MG63 (cell line): Measurements from ENCODE around the gene OLFML2A. TPM values are rescaled to one million over a fixed set of nuclear protein-coding genes. Genes with fewer than 3 reads are reported as not detected.
"Not testable (repeated sequence)": the region's sequence is repeated elsewhere in the genome, so short reads cannot be mapped to it uniquely, and the experiment has no call there.

Source experiments
- DNase-seq: peaks from one replicate; pipeline ENCODE4 v3.0.0-alpha.2; 2020
- H3K27me3 ChIP-seq: fragments of 250-450 bp; sonication (Bioruptor Pico); 2 replicates; pipeline ENCODE4 v1.5.1; 2020; ENCODE audit warnings: mild to moderate bottlenecking, moderate library complexity
- H3K36me3 ChIP-seq: fragments of 250-450 bp; sonication (Bioruptor Pico); 2 replicates; pipeline ENCODE4 v1.5.1; 2020; ENCODE audit warnings: mild to moderate bottlenecking, moderate library complexity
- H3K4me3 ChIP-seq: fragments of 250-450 bp; sonication (Bioruptor Pico); 2 replicates; pipeline ENCODE4 v1.5.1; 2020; ENCODE audit warnings: mild to moderate bottlenecking, moderate library complexity
- H3K9me3 ChIP-seq: fragments of 250-450 bp; sonication (Bioruptor Pico); 2 replicates; pipeline ENCODE4 v1.5.1; 2020; ENCODE audit warnings: mild to moderate bottlenecking, moderate library complexity
- total RNA-seq: library from RNA; depleted of rRNA; stranded (reverse); fragments of >200 nt; shearing (Covaris generic); gene quantifications from 2 replicates; pipeline ENCODE4 v1.2.3, GENCODE V29; 2014; ENCODE audit warnings: low replicate concordance

Gene OLFML2A
- total RNA-seq, 1 experiment from 2014 or later: 1.5 TPM

DNA sequence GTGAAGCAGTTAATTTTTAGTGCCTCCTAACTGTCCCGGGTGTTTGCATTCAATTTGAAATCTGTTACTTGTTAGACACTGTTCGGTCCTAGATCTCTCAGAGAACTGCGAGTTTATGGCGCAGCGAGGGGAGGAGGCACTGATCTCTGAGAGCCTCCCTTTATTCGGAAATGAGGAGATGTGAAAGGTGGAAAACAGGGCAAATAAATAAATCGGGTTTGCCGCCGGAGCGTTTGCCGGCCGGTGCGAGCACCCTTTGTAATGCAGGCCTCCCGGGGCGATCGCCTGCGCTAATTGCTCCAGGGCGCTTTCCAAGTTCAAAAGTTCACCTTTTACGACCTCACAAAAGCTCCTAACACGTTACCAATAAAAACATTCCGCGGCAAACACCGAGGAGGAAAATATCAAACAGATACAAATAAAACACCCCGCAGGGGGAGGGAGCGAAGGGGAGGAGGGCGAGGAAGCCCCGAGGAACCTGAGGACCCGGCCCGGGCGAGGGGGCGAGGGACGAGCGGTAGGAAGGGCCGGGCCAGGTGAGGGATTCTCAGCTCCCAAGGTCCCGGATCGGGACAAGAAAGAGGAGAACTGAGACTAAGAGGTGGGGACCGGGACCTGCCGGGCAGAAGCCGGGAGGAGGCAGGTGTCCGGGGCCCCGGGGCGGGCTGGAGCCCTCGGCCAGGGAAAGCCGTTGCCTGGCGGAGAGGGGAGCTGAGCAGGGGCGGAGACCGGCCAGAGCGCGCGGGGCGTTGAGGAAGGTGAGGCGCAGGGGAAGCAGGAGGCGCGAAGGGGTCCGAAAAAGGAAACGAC lies 7.2 kb upstream of the OLFML2A start:
- peak; percentile 26 for DNase-seq
- H3K4me3 ChIP-seq: peak overlapping the region; percentile 60
- peaks cover 12% of the 10 kb centered on the region for H3K27me3 ChIP-seq

DNA sequence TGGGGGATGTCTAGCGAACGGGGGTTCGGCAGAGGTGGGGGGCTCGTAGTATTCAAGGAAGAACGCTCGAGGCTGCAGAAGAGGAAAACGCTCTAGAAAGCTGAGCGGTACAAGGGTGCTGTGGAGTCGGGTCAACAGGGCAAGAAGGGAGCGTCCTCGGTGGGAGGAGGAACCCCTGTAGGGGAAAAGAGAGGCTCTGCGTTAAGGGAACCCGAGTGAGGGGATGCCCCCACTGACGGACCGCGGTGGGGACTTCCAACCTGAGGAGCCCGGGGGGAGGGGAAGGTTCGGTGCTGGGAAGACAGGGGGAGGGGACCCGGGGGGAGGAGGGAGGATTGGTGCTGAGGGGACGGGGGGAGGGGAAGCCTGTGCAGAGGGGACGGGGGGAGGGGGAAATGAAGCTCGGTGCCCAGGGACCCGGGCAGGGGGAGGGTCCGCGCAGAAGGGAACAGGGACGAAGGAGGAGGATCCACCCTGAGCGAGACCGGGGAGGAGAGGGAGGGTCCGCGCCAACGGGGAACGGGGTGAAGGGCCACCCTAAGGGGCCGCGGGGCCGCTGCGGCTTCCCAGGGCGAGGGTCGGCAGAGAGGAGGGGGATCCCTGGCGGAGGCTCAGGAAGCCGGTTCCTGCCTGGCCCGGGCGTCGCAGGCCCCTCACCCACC lies 6.4 kb upstream of the OLFML2A start:
- no peaks in the 10 kb centered on the region for H3K9me3 ChIP-seq
- peak overlapping the region; percentile 60 for H3K4me3 ChIP-seq
- H3K27me3 ChIP-seq: peaks cover 12% of the 10 kb centered on the region
- DNase-seq: no peak
- H3K36me3 ChIP-seq: no peaks in the 10 kb centered on the region

More for the DNA sequence above, 7.2 kb upstream of the OLFML2A start:
- no peaks in the 10 kb centered on the region for H3K36me3 ChIP-seq
- no peaks in the 10 kb centered on the region for H3K9me3 ChIP-seq

DNA sequence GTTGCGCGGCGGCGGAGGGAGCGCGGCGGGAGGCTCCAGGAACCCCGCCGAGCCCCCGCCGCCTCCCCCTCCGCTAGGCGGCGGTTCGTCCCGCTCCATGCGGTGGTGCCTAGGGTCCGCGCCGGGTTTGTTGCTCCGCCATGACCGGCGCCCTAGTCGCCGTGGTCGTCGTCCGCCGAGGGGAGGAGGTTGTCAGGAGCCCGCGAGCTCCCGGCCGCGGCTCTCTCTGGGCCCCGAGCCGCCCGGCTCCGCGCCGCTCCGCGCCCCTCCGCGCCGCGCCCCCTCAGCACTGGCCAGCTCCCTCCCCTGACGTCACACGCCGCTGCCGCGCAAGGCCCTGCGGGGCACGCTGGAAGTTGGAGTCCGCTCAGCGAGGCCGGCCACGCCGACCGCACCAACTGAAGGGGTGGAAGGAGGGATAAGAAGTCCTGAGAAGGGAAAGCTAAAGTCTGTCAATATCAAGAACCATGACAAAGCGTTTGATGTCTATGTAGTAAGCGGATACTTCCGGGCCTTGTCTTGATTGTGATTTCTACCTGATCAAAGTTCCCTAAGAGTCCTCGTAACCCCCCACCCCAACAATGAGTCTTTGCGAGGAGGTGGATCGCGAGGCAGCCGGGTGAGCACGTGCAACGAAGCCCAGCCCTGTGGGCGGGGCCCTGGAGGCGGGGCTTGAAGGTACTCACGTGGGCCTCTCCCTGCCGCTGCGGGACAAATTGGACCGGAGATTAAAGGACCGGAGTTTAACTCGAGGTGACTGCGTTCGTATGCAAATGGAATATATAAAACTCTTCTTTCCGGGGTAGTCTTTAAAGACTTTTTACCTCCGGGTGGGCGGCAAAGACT lies 5.7 kb upstream of the OLFML2A start, which contains the start of gene NR6A1:
TSS of gene NR6A1 (minus strand) at position 291 of the 846 bp plus-strand sequence.
- Histone ChIP-seq H3K9me3 (no peaks in the 10 kb centered on the region), H3K4me3 (peak within 1 kb of the TSS; percentile 60), H3K36me3 (no peaks in the 10 kb centered on the region), H3K27me3 (peaks cover 12% of the 10 kb centered on the region)
- DNase-seq: peak; percentile 95

DNA sequence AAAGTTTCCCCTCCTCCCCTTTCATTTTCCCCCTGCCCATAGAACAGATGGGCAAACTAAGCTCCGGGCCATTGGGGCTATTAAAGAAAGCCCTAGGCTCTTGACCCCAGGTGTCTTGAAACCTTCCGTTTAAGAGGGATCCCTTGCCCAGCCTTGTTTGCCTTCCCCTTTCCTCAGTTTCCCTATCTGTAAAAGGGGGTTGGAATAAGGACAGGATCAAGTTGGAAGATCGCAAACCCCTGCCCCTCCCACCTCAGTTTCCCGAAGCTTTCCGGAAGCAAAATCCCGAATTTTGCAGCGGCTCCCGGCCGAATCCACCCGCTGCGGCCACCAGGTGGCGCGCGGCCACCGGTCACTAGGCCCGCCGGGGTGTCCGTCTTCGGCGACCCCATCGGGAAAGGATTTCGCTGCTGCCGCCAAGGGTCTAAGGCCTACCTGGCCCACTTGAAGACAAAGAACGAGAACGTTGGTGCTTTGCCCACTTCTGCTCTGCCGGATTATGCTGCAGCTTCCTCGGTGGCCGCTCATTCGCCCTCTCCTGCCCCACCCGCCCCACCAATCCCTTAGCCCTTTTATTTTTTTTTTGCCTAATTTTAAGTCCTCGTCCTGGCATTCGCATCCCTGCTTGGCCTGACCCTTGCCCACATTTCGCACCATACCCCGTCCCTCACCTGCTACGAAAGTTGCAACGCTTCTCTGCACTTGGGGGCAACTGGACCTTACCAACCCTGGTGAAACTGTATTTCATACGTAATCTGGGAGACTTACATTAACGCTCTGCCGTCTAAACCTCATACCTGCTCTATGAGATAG lies 4.9 kb upstream of the OLFML2A start:
- Histone ChIP-seq H3K4me3 (peak overlapping the region; percentile 60), H3K27me3 (peaks cover 10% of the 10 kb centered on the region; the same call in 1 of the 2 replicates), H3K36me3 (no peaks in the 10 kb centered on the region), H3K9me3 (no peaks in the 10 kb centered on the region)
- peak; percentile 68 for DNase-seq

DNA sequence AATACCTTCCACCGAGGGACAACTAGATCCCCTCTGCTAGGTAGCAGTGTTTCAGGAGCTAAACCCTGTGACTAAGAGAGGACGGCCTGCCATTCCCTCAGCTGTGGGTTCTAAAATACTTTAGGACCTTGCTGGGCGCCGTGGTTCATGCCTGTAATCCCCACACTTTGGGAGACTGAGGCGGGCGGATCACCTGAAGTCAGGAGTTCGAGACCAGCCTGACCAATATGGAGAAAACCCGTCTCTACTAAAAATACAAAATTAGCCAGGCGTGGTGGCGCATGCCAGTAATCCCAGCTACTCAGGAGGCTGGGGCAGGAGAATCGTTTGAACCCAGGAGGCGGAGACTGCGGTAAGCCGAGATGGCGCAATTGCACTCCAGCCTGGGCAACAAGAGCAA lies 4.1 kb upstream of the OLFML2A start:
- not testable (repeated sequence) for H3K4me3 ChIP-seq, DNase-seq, H3K36me3 ChIP-seq, H3K9me3 ChIP-seq, H3K27me3 ChIP-seq

DNA sequence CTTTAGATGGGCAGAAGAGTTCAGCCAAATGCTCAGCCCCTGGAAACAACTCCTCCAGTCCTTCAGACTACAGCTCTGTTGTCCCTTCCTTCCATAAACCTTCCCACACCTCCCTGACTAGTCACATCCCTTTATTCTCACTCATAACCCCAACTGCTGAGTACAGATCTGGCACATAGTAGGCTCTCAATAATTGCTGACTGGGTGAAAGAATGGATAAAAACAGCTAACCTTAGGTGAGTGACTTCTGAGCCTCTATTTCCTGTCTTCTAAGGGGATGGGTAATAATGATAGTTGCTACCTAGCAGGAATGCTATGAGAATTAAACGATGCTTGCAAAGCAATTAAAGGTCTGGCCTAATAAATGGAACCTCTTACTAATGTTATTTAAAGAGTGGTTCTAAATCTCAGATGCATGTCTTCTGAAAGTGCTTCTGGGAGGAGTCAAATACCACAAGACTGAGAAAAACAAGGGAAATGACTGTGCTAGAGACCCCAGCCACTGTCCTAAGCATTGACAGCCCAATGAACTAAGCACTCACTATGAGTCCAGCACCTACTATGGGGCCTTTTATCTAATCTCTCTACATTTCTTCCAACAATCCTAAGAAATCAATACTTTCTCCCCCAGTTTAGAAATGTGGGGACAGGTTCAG lies 3.3 kb upstream of the OLFML2A start:
- no peak for DNase-seq
- Histone ChIP-seq H3K9me3 (no peaks in the 10 kb centered on the region), H3K36me3 (no peaks in the 10 kb centered on the region), H3K27me3 (peaks cover 10% of the 10 kb centered on the region; the same call in 1 of the 2 replicates), H3K4me3 (no peak overlapping the region)

DNA sequence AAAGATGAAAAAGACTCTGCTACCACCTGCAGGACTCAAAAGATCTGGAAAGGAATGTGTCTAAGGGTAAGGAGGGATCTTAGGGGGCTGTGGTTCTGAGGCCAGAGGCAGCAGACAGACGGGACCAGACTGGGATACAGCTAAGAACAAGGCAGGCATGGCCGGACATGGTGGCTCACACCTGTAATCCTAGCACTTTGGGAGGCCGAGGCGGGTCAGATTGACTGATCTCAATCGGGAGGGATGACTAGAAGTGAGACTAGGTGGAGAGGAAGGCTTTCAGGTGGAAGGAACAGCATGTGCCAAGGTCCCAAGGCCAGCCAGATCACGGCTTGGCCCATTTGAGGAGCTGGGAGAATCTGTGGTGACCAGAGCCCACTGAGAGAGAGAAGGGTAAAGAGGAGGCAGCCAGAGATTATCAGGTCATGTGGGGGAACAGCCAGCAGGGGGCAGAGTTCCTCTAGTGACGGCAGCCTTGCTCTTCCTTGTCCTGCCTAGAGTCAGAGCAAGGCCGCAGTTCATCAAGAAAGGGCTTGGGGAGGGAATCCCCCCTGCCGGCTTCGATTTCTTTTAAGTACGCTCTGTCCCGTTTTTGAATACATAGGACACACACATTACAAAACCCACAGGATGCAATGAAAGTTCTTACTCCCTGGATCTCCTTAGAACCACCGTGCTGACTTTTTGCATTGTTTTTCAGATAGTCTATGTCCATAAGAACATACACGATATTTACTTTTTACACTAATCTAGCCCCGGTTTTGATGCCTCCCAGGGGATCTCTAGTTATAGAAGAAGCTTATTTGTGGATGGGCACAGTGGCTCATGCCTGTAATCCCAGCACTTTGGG lies 2.6 kb upstream of the OLFML2A start:
- DNase-seq: peak; percentile 62
- Histone ChIP-seq H3K4me3 (no peak overlapping the region), H3K36me3 (no peaks in the 10 kb centered on the region), H3K27me3 (peaks cover 6% of the 10 kb centered on the region; the same call in 1 of the 2 replicates), H3K9me3 (no peaks in the 10 kb centered on the region)

DNA sequence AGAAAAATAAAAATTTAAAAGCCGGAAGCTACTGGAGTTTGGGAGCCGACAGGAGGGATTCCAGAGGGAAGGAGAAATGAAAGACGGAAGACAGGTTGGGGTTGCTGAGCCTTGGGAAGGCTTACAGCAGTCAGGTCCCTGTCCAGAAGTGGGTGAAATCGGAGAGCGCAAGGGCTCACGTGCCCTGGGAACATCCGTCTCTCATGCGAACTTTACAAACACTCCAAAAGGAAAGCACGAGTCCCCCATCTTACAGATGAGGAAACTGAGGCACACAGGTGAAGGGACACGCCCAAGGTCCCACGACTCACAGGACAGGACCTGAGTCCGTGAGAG lies 347 bp upstream of the OLFML2A start:
- no peaks in the 10 kb centered on the region for H3K9me3 ChIP-seq
- DNase-seq: no peak
- peak overlapping the region; percentile 23; the same call in 1 of the 2 replicates for H3K4me3 ChIP-seq
- no peaks in the 10 kb centered on the region for H3K27me3 ChIP-seq
- no peaks in the 10 kb centered on the region for H3K36me3 ChIP-seq

DNA sequence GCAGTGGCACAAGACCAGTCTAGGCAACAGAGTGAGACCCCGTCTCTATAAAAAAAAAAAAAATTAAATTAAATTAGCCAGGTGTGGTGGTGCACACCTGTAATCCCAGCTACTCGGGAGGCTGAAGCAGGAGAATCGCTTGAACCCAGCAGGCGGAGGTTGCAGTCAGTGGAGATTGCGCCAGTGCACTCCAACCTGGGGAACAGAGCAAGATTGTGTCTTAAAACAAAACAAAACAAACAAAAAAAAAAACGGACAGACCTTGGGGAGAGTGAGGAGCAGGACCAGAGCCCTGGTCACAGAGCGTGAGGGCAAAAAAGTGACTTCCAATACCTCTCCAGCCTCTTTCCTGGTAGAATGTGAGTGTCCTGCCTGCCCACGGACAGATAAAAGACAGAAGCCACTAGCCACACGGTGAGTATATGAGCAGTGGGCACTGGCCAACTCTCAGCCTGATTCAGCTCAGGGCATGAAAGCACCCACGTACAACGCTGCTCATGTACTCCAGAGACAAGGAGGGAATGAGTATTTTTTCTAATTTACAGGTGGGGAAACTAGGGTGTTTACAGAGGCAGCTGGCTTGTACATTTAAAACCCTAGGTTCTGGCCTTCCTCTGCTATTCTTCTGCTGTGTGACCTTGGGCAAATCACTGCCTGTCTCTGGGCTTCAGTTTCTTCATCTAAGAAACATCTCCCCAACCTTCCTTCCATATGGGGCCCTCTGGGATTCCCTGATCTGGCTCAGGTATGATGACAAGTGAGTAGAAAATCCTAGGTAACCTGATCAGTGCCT lies 1.8 kb downstream of the OLFML2A start:
- Histone ChIP-seq H3K4me3 (no peak overlapping the region), H3K36me3 (no peaks in the 10 kb centered on the region), H3K27me3 (no peaks in the 10 kb centered on the region), H3K9me3 (no peaks in the 10 kb centered on the region)
- DNase-seq: no peak

DNA sequence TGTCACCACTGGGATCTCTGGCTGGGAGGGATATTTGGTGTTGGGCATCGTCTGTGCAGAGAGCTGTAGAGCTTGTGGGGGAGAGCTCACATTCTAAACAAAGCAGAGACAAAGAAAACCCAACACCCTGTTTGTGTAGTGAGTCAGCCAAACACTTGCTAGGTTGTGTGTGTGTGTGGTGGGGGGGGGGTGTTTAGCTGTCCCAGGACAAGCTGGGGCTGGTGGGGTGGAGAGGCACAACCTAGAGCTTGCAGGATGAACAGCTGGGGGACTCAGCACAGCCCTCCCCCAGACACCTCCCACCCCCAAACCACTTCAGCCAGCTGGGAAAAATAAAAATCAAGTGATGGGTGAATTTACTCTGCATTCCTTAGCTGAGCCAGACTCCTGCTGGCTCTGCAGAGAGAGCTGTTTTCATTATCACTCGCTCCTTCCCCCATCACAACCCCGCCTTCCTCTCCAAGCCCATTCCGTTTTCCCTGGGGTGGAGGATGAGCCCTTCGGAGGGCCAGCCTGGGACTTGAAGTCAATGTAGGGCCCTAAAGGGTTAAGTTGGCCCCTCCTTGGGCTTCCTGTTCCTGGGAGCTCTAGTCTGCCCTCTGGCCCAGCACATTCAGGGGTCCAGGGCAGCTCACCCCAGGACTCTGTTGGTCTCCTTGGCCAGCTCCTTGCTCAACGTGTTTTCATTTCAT lies 2.6 kb downstream of the OLFML2A start:
- no peak overlapping the region for H3K4me3 ChIP-seq
- H3K27me3 ChIP-seq: no peaks in the 10 kb centered on the region
- DNase-seq: peak; percentile 83
- H3K36me3 ChIP-seq: no peaks in the 10 kb centered on the region
- no peaks in the 10 kb centered on the region for H3K9me3 ChIP-seq

DNA sequence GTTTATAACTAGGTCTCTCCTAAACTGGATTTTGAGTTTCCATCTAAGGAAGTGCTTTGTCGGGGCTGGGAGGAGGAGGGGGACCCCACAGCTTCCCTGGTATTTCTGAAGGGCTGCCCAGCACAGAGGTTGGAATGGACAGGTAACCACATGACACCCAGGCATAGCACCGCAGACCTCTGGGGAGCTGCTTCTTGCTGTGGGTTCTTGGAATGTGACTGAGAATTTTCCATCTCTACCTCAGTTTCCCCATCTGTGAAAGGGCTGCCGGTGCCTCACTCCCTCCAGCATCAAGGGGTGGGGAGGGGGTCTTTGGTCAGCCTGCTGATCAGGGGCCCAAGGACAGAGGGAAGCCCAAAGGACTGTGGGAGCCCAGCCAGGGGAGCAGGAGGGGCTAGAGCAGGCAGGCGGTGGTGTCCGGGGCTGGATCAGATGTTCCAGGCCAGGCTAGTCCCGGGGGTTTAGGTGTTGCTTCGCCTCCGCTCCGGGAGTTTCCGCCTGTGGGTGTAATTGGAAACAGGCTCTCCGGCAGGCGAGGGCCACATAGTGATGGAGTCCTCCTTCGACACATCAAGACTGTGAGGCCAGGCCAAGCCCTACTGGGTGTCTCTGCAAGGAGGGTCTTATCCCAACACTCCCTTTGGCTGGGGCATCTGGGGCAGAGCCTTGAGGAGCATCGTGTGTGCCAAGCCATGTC lies 3.3 kb downstream of the OLFML2A start:
- Histone ChIP-seq H3K4me3 (no peak overlapping the region), H3K27me3 (no peaks in the 10 kb centered on the region), H3K9me3 (no peaks in the 10 kb centered on the region), H3K36me3 (no peaks in the 10 kb centered on the region)
- no peak for DNase-seq

DNA sequence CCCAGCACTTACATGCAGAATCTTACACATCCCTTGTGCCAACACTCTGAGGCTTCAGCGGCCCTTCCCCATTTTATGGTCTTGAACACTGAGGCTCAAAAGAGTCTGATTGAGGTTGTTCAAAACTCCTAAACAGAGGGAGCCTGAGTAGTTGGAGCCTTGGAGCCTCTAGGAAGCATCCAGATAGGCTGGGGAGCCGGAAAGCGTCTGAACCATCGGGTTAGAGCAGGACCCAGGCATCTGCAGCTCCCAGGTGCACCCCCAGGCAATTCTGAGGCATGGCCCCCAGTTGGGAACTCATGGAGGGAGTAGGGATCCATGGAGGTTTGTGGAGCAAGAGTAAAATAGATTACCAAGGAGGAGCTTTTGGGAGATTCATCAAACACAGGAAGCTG lies 3.8 kb downstream of the OLFML2A start:
- Histone ChIP-seq H3K27me3 (no peaks in the 10 kb centered on the region), H3K36me3 (no peaks in the 10 kb centered on the region), H3K4me3 (no peak overlapping the region), H3K9me3 (no peaks in the 10 kb centered on the region)
- DNase-seq: no peak

DNA sequence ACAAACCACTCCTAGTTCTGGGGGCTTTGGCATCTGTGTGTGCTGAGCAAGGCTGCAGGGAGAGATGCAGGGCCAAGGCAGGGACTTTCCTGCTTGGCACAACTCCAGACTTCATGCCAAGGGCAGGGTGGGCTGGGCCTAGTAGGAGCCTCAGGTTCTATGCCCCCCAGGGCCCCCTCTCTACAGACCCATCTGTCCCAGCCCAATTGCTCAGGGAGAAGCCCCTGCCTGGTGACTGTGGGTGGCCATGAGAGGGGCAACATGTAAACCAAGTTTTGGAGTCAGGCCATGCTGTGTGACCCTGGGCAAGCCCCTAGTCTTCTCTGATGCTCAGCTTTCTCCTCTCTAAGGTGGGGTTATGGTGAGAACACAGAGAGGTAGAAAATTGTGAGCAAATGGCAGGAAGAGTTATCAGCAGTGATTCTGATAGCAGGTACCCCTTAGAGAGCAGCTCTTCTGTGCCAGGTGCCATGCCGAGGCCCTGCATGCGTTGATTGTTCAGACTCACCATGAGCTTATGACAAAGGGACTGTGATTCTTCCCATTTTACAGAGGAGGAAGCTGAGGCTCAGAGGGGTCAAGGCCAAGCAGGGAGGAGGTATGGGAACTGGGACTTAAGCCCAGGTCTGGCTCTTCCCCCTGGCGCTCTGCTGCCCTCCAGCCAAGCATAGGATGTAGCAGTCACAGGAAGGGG lies 5.2 kb downstream of the OLFML2A start:
- Histone ChIP-seq H3K36me3 (no peaks in the 10 kb centered on the region), H3K27me3 (no peaks in the 10 kb centered on the region), H3K4me3 (no peak overlapping the region), H3K9me3 (no peaks in the 10 kb centered on the region)
- DNase-seq: no peak
